RWPE1 (cell line): ENCODE results near the gene ERICH6B.

Experiments
- CTCF ChIA-PET: fragments of 350-600 bp; sonication (Branson Sonifier 250); formaldehyde crosslinking; extraction: SDS; loops from one replicate; lab custom pipeline; 2021; lab: Yijun Ruan, JAX
- POLR2A ChIA-PET: fragments of 400-600 bp; formaldehyde crosslinking; extraction: SDS; loops from one replicate; lab custom pipeline; 2020; ENCODE audit warnings: antibody characterized with exemption; ENCODE audit not compliant: low non-redundant PET; lab: Yijun Ruan, JAX
- DNase-seq: peaks from one replicate; pipeline ENCODE4 v3.0.0; 2012; ENCODE audit warnings: low spot score
- H3K27ac ChIP-seq: fragments of 450-650 bp; 2 replicates; pipeline ENCODE4 v1.5.1; 2017
- CTCF ChIP-seq: fragments of 450-650 bp; conservative IDR thresholded peaks from 2 replicates; pipeline ENCODE4 v1.5.1; 2017; ENCODE audit warnings: low read depth, mild to moderate bottlenecking

Gene ERICH6B

GRCh38 chr13:45575146-45575829 lies 40.3 kb downstream of the ERICH6B start:
- ChIA-PET POLR2A (no interaction called here), CTCF (no interaction called here)
- no peak overlapping the region for H3K27ac ChIP-seq
- peak; percentile 15 for DNase-seq
- TF ChIP-seq CTCF: no peak

DNA sequence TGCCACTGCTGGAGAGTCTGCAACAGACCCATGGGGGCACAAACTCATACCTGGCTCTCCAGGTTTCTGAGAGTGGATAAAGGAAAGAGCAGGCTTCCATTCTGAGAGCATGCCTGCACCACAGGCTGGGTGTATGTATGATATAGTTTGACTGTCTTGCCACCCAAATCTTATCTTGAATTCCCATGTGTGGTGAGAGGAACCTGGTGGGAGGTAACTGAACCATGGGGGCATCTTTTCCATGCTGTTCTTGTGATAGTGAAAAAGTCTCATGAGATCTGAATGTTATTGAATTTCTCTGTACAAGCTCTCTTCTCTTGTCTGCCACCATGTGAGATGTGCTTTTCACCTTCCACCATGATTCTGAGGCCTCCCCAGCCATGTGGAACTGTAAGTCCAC lies 50.2 kb downstream of the ERICH6B start:
- no peak for TF ChIP-seq CTCF
- H3K27ac ChIP-seq: no peak overlapping the region
- ChIA-PET POLR2A (no interaction called here), CTCF (no interaction called here)
- no peak for DNase-seq

GRCh38 chr13:45564133-45564776 lies 51.3 kb downstream of the ERICH6B start:
- TF ChIP-seq CTCF: no peak
- peak; percentile 29 for DNase-seq
- no peak overlapping the region for H3K27ac ChIP-seq
- ChIA-PET POLR2A (no interaction called here), CTCF (no interaction called here)

DNA sequence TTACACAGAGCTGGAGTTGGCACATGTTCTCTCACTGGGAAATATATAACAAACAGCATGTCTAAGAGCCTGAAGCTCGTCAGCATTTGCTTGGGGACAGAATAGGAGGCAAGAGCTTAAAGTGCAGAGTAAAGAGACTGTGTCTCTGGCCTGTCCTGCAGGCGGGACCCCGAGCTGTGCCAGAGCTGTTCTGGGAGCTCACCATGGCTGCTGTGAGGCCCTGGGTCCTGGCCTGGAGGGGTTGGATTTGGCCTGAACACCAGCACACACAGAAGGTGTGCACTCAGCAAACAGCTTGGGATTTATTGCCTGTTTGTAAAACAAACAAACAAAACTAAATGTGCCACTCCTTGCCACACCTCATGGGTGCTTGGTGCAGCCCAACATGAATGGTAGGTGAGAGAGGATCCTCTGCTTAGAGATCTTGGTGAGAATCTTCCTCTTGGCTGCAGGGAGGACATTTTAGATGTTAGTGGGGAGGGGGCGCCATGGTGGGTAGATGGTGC lies 60.9 kb downstream of the ERICH6B start:
- POLR2A ChIA-PET: no interaction called here
- CTCF ChIA-PET: interaction anchor here (0.6 kb wide), 1 partner anchor 64 kb away, joined by 3 read pairs; no protein-coding TSS in a partner anchor
- no peak for TF ChIP-seq CTCF
- DNase-seq: no peak
- no peak overlapping the region for H3K27ac ChIP-seq

- no peak overlapping the region for H3K27ac ChIP-seq
- no peak for TF ChIP-seq CTCF
- ChIA-PET POLR2A (no interaction called here), CTCF (interaction anchor here (0.6 kb wide), 1 partner anchor 596 kb away, joined by 3 read pairs; no protein-coding TSS in a partner anchor)
- no peak for DNase-seq
These were observed 67.3 kb downstream of the ERICH6B start for GRCh38 chr13:45548281-45548680.

DNA sequence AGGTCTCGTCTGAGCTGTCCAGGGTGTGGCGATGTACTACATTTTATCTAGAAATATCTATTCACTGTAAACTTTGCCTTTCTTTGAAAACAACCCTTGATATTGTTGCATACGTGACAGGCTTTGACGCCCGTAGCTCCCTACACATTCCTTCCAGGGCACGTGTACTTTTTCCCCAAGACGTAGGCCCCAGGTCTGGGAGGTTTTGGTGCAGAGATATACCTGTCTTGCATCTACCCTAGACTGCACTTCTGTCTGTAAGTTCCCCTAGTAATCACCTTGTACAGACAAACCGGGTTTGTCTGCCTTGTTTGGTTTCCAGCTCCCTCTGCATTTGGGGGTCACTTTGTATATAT lies 69.2 kb downstream of the ERICH6B start:
- no peak for TF ChIP-seq CTCF
- ChIA-PET CTCF (interaction anchor here (0.6 kb wide), 1 partner anchor 29 kb away, joined by 3 read pairs; no protein-coding TSS in a partner anchor), POLR2A (no interaction called here)
- H3K27ac ChIP-seq: no peak overlapping the region
- no peak for DNase-seq
